Measurements from ENCODE around the gene B4GALT2. TPM values are rescaled to one million over a fixed set of nuclear protein-coding genes. Genes with fewer than 3 reads are reported as not detected.

B4GALT2 gene
- total RNA-seq, 4 donors from 2014 or later, result 38.9 to 59.3 (median 48.3) TPM

- intact Hi-C loops (cut with DNase I), result no loop called here
- no peak overlapping the region for H3K4me3 ChIP-seq
- 74 to 78% methylated on average over 6 of the region's 6 CpGs for WGBS, 2 donors
These were observed 8.3 kb downstream of the B4GALT2 start for GRCh38 chr1:43987159-43987902.

GRCh38 chr1:43990271-43991199 lies 11.5 kb downstream of the B4GALT2 start:
- Histone ChIP-seq H3K36me3 (peaks cover 0 to 13% (median 0%) of the 10 kb centered on the region in 3 donors), H3K27ac (peak overlapping the region; percentile 76 to 88 (median 84)), H3K4me3 (peak overlapping the region; percentile 48 to 78 (median 64)), H3K27me3 (no peaks in the 10 kb centered on the region), H3K9me3 (no peaks in the 10 kb centered on the region), H3K4me1 (peaks cover 7 to 38% (median 20%) of the 10 kb centered on the region in 3 donors)
- DNase-seq, result no peak
- intact Hi-C loops (cut with DNase I), result no loop called here
- TF ChIP-seq POLR2A (IDR thresholded peaks at IDR 0.05), result no peak
- 66 to 75% methylated on average over 9 to 15 of the region's 19 CpGs for WGBS, 2 donors

More at GRCh38 chr1:43987159-43987902, 8.3 kb downstream of the B4GALT2 start:
- Histone ChIP-seq H3K27me3 (no peaks in the 10 kb centered on the region), H3K27ac (no peak overlapping the region), H3K9me3 (no peaks in the 10 kb centered on the region), H3K4me1 (peaks cover 7 to 21% (median 14%) of the 10 kb centered on the region in 3 donors), H3K36me3 (peaks cover 0 to 41% (median 3%) of the 10 kb centered on the region in 3 donors)
- DNase-seq, result no peak
- no peak for TF ChIP-seq POLR2A (IDR thresholded peaks at IDR 0.05)

DNA sequence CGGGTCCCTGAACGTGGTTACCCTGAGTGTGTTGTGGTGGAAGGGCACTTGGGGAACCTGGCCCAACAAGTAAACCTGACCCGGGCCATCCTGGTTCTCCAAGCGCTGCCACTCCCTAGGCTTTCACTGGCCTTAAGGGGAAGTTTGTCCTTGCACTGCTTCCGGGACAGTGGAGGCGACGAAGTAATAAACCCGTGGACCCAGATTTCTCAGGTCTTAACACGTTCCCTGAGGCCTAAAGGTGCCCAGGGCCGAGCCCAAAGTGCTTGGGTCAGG lies 12.1 kb downstream of the B4GALT2 start:
- Histone ChIP-seq H3K4me3 (peak overlapping the region; percentile 48 to 78 (median 64)), H3K27me3 (no peaks in the 10 kb centered on the region), H3K27ac (peak overlapping the region; percentile 76 to 88 (median 84)), H3K36me3 (peaks cover 0 to 7% (median 0%) of the 10 kb centered on the region in 3 donors), H3K4me1 (peaks cover 7 to 39% (median 20%) of the 10 kb centered on the region in 3 donors), H3K9me3 (no peaks in the 10 kb centered on the region)
- TF ChIP-seq POLR2A (IDR thresholded peaks at IDR 0.05), result no peak
- TF ChIP-seq CTCF (IDR thresholded peaks at IDR 0.05), result no peak
- 0 to 2% methylated on average over 6 to 7 of the region's 10 CpGs for WGBS, 2 donors
- intact Hi-C loops (cut with DNase I), result no loop called here
- no peak for DNase-seq

DNA sequence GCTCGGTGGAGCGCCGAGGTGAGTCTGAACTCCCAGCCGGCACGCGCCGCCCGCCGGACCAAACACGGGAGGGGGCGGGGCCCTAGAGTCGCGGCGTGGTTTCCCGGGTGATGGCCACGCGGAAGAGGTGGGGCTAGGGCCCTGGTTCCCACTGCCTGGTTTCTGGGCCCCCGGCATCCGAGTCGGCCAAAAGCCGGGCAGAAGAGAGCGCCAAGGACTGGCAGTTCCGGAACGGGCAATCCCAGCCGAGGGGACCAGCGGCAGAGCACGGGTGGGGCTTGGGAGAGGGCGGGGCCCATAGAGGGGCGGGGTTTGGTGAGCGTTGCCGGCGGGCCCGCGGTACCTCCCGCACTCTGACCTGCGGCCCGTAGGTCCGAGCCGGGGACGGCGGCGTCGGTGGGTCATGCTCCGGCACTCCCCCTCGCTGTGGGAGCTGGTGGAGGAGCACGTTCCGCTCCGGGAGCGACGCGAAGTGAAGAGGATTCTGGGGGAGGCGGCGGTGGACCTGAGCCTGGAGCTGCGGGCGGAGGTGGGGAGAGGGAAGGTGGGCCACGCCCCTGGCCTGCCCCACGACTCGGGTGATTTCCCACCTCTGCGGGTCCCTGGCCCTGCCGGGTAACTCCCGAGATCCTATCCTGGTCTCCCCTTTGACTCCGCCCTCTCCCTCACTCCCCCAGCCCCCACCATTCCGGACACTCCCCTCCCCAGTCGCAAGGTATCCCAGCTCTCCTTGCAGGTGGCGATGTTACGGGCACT lies 12.6 kb downstream of the B4GALT2 start, which contains the start of gene CCDC24:
Gene CCDC24, plus strand, starts transcription at position 124 of the 756 bp plus-strand sequence. Its CDS starts 280 bp downstream, at position 404.
- H3K27me3 ChIP-seq, result no peaks in the 10 kb centered on the region
- H3K4me3 ChIP-seq, result peak within 1 kb of the TSS; percentile 48 to 78 (median 64)
- WGBS, 2 donors, result 0 to 2% methylated on average over 8 to 15 of the region's 66 CpGs
- DNase-seq, result no peak
- peaks cover 12 to 44% (median 20%) of the 10 kb centered on the region in 3 donors for H3K4me1 ChIP-seq
- H3K9me3 ChIP-seq, result no peaks in the 10 kb centered on the region
- peaks cover 0 to 1% (median 0%) of the 10 kb centered on the region in 3 donors for H3K36me3 ChIP-seq
- H3K27ac ChIP-seq, result peak within 1 kb of the TSS; percentile 76 to 88 (median 84)
- intact Hi-C loops (cut with DNase I), result no loop called here
- TF ChIP-seq POLR2A (IDR thresholded peaks at IDR 0.05) (no peak), CTCF (IDR thresholded peaks at IDR 0.05) (no peak)

- H3K27ac ChIP-seq, result peak overlapping the region; percentile 76 to 88 (median 84)
- H3K27me3 ChIP-seq, result no peaks in the 10 kb centered on the region
- 39 to 41% methylated on average over 4 to 7 of the region's 11 CpGs for WGBS, 2 donors
- DNase-seq, result no peak
- intact Hi-C loops (cut with DNase I), result no loop called here
- H3K4me1 ChIP-seq, result peaks cover 12 to 50% (median 20%) of the 10 kb centered on the region in 3 donors
- TF ChIP-seq POLR2A (IDR thresholded peaks at IDR 0.05) (no peak), CTCF (IDR thresholded peaks at IDR 0.05) (no peak)
- peak overlapping the region; percentile 48 to 78 (median 64) for H3K4me3 ChIP-seq
- no peaks in the 10 kb centered on the region for H3K9me3 ChIP-seq
- H3K36me3 ChIP-seq, result peaks cover 0 to 4% (median 0%) of the 10 kb centered on the region in 3 donors
These were observed 13.4 kb downstream of the B4GALT2 start for GRCh38 chr1:43992232-43992995.
